ENCODE data around the gene CILP2.

- TF ChIP-seq EZH2 (IDR thresholded peaks at IDR 0.05) (no peak), POLR2AphosphoS5 (IDR thresholded peaks at IDR 0.05; ENCODE audit: borderline replicate concordance, low read depth, low read length) (no peak)
Measured at GRCh38 chr19:19595171-19595701, 57.2 kb downstream of the CILP2 start.
